HEK293 (cell line): ENCODE results near the gene GUK1.
A peak's percentile ranks its signal among the peaks of the same experiment; 100 is the strongest.

Experiments
- ELK4 ChIP-seq: IDR thresholded peaks from 2 replicates; pipeline ENCODE4 v1.6.1; 2011; ENCODE audit warnings: mild to moderate bottlenecking, low read depth, low read length, borderline replicate concordance
- GLI2 ChIP-seq: fragments of 450-650 bp; formaldehyde crosslinking; IDR thresholded peaks from 2 replicates; pipeline ENCODE4; 2017; ENCODE audit warnings: missing biosample characterization, missing genetic modification characterization, low read depth, borderline replicate concordance
- KLF17 ChIP-seq: fragments of 450-650 bp; formaldehyde crosslinking; IDR thresholded peaks from 2 replicates; pipeline ENCODE4 v1.5.1; 2016; ENCODE audit warnings: missing biosample characterization, missing genetic modification characterization
- MEIS1 ChIP-seq: sonication (generic); formaldehyde crosslinking; IDR thresholded peaks from 2 replicates; pipeline ENCODE4 v1.8.1; 2022; ENCODE audit warnings: missing genetic modification reagents, mild to moderate bottlenecking, borderline replicate concordance
- SALL2 ChIP-seq: fragments of 450-650 bp; formaldehyde crosslinking; IDR thresholded peaks from 2 replicates; pipeline ENCODE4 v1.5.0; 2017; ENCODE audit warnings: missing biosample characterization, mild to moderate bottlenecking, missing genetic modification characterization, borderline replicate concordance
- SCRT1 ChIP-seq: fragments of 450-650 bp; formaldehyde crosslinking; IDR thresholded peaks from 2 replicates; pipeline ENCODE4 v1.5.1; 2016; ENCODE audit warnings: missing biosample characterization, missing genetic modification characterization, borderline replicate concordance
- ZBTB26 ChIP-seq: fragments of 450-650 bp; formaldehyde crosslinking; optimal IDR thresholded peaks from 2 replicates; pipeline ENCODE3; 2016; ENCODE audit warnings: missing biosample characterization, mild to moderate bottlenecking, missing genetic modification characterization
- ZBTB44 ChIP-seq: fragments of 450-650 bp; IDR thresholded peaks from 2 replicates; pipeline ENCODE4 v1.5.1; 2018; ENCODE audit warnings: missing biosample characterization, mild to moderate bottlenecking, missing genetic modification characterization
- ZBTB48 ChIP-seq: fragments of 450-650 bp; formaldehyde crosslinking; IDR thresholded peaks from 2 replicates; pipeline ENCODE4 v1.5.1; 2016; ENCODE audit warnings: missing biosample characterization, missing genetic modification characterization
- ZBTB6 ChIP-seq: fragments of 450-650 bp; formaldehyde crosslinking; IDR thresholded peaks from 2 replicates; pipeline ENCODE4 v1.5.1; 2017; ENCODE audit warnings: missing biosample characterization, missing genetic modification characterization
- ZFP3 ChIP-seq: fragments of 450-650 bp; formaldehyde crosslinking; IDR thresholded peaks from 2 replicates; pipeline ENCODE4 v1.5.1; 2016; ENCODE audit warnings: low read depth, missing biosample characterization, missing genetic modification characterization
- ZFP37 ChIP-seq: fragments of 450-650 bp; formaldehyde crosslinking; IDR thresholded peaks from 2 replicates; pipeline ENCODE4 v1.5.1; 2016; ENCODE audit warnings: missing biosample characterization, missing genetic modification characterization
- ZNF10 ChIP-seq: fragments of 450-650 bp; formaldehyde crosslinking; IDR thresholded peaks from 2 replicates; pipeline ENCODE4 v1.5.1; 2017; ENCODE audit warnings: missing biosample characterization, missing genetic modification characterization
- ZNF184 ChIP-seq: fragments of 450-650 bp; IDR thresholded peaks from 2 replicates; pipeline ENCODE4 v1.5.1; 2018; ENCODE audit warnings: missing biosample characterization, mild to moderate bottlenecking, missing genetic modification characterization
- ZNF211 ChIP-seq: fragments of 450-650 bp; formaldehyde crosslinking; IDR thresholded peaks from 2 replicates; pipeline ENCODE4 v1.5.1; 2016; ENCODE audit warnings: low read depth, missing biosample characterization, missing genetic modification characterization
- ZNF24 ChIP-seq: fragments of 450-650 bp; formaldehyde crosslinking; IDR thresholded peaks from 2 replicates; pipeline ENCODE4 v1.5.1; 2016; ENCODE audit warnings: missing biosample characterization, missing genetic modification characterization
- ZNF26 ChIP-seq: fragments of 450-650 bp; formaldehyde crosslinking; IDR thresholded peaks from 2 replicates; pipeline ENCODE4 v1.5.1; 2016; ENCODE audit warnings: missing biosample characterization, missing genetic modification characterization
- ZNF302 ChIP-seq: fragments of 450-650 bp; formaldehyde crosslinking; IDR thresholded peaks from 2 replicates; pipeline ENCODE4 v1.5.1; 2016; ENCODE audit warnings: missing biosample characterization, missing genetic modification characterization, low read depth
- ZNF354C ChIP-seq: fragments of 450-650 bp; formaldehyde crosslinking; IDR thresholded peaks from 2 replicates; pipeline ENCODE4 v1.5.1; 2016; ENCODE audit warnings: missing biosample characterization, missing genetic modification characterization, low read depth, borderline replicate concordance
- ZNF426 ChIP-seq: fragments of 450-650 bp; formaldehyde crosslinking; IDR thresholded peaks from 2 replicates; pipeline ENCODE4 v1.5.1; 2017; ENCODE audit warnings: missing biosample characterization, missing genetic modification characterization, mild to moderate bottlenecking, inconsistent platforms, moderate library complexity
- ZNF433 ChIP-seq: fragments of 450-650 bp; formaldehyde crosslinking; IDR thresholded peaks from 2 replicates; pipeline ENCODE4 v1.5.1; 2016; ENCODE audit warnings: missing biosample characterization, missing genetic modification characterization, low read depth
- ZNF48 ChIP-seq: fragments of 450-650 bp; formaldehyde crosslinking; IDR thresholded peaks from 2 replicates; pipeline ENCODE4 v1.5.1; 2016; ENCODE audit warnings: missing biosample characterization, missing genetic modification characterization
- ZNF501 ChIP-seq: fragments of 450-650 bp; formaldehyde crosslinking; IDR thresholded peaks from 2 replicates; pipeline ENCODE4 v1.5.1; 2016; ENCODE audit warnings: missing biosample characterization, missing genetic modification characterization
- ZNF529 ChIP-seq: fragments of 450-650 bp; formaldehyde crosslinking; IDR thresholded peaks from 2 replicates; pipeline ENCODE4 v1.5.1; 2017; ENCODE audit warnings: missing genetic modification characterization, missing biosample characterization; ENCODE audit not compliant: insufficient replicate concordance
- ZNF549 ChIP-seq: fragments of 450-650 bp; IDR thresholded peaks from 2 replicates; pipeline ENCODE4 v1.5.1; 2018; ENCODE audit warnings: missing biosample characterization, missing genetic modification characterization, mild to moderate bottlenecking, inconsistent platforms, moderate library complexity
- ZNF600 ChIP-seq: fragments of 450-650 bp; formaldehyde crosslinking; IDR thresholded peaks from 2 replicates; pipeline ENCODE4 v1.5.1; 2016; ENCODE audit warnings: missing biosample characterization, missing genetic modification characterization
- ZNF623 ChIP-seq: fragments of 450-650 bp; formaldehyde crosslinking; IDR thresholded peaks from 2 replicates; pipeline ENCODE4 v1.5.1; 2016; ENCODE audit warnings: missing biosample characterization, missing genetic modification characterization
- ZNF670 ChIP-seq: fragments of 450-650 bp; formaldehyde crosslinking; IDR thresholded peaks from 2 replicates; pipeline ENCODE4 v1.5.1; 2016; ENCODE audit warnings: missing biosample characterization, missing genetic modification characterization, low read depth
- ZNF707 ChIP-seq: fragments of 450-650 bp; formaldehyde crosslinking; IDR thresholded peaks from 2 replicates; pipeline ENCODE4 v1.5.1; 2016; ENCODE audit warnings: missing biosample characterization, missing genetic modification characterization
- ZNF747 ChIP-seq: fragments of 450-650 bp; formaldehyde crosslinking; IDR thresholded peaks from 2 replicates; pipeline ENCODE4 v1.5.1; 2016; ENCODE audit warnings: missing biosample characterization, missing genetic modification characterization
- ZNF830 ChIP-seq: fragments of 450-650 bp; IDR thresholded peaks from 2 replicates; pipeline ENCODE4 v1.5.0; 2018; ENCODE audit warnings: missing biosample characterization, missing genetic modification characterization, low read depth, mild to moderate bottlenecking, moderate library complexity
- ZSCAN16 ChIP-seq: fragments of 450-650 bp; formaldehyde crosslinking; IDR thresholded peaks from 2 replicates; pipeline ENCODE4 v1.5.1; 2016; ENCODE audit warnings: missing biosample characterization, missing genetic modification characterization

The GUK1 gene

GRCh38 chr1:228139931-228140723 lies at the start of gene GUK1 (continued):
- TF ChIP-seq ZNF26 (tag by site-specific recombination) (no peak), ELK4 (no peak; the same call in 1 of the 2 replicates), ZBTB26 (peak; percentile 97), ZNF707 (tag by site-specific recombination) (no peak), ZSCAN16 (peak; percentile 45; the same call in 1 of the 2 replicates), ZNF426 (tag by site-specific recombination) (no peak), ZBTB44 (peak; percentile 70; the same call in 1 of the 2 replicates), MEIS1 (CRISPR knock-in tag) (no peak), ZFP37 (tag by site-specific recombination) (no peak), ZNF48 (tag by site-specific recombination) (no peak), ZNF501 (tag by site-specific recombination) (peak; percentile 74; the same call in 1 of the 2 replicates), ZNF600 (tag by site-specific recombination) (peak; percentile 87), ZNF10 (tag by site-specific recombination) (peak; percentile 74; the same call in 1 of the 2 replicates), ZFP3 (tag by site-specific recombination) (no peak), ZNF623 (tag by site-specific recombination) (no peak; the same call in 1 of the 2 replicates), KLF17 (tag by site-specific recombination) (peak; percentile 94), ZBTB6 (tag by site-specific recombination) (no peak; the same call in 1 of the 2 replicates), ZNF747 (no peak), ZNF670 (tag by site-specific recombination) (no peak), ZNF830 (tag by site-specific recombination) (no peak), GLI2 (tag by site-specific recombination) (no peak), ZNF211 (no peak), ZNF184 (tag by site-specific recombination) (peak; percentile 58; the same call in 1 of the 2 replicates), SALL2 (tag by site-specific recombination) (no peak), ZNF529 (tag by site-specific recombination) (no peak), ZNF433 (tag by site-specific recombination) (no peak), ZNF549 (tag by site-specific recombination) (no peak), ZNF24 (tag by site-specific recombination) (peak; percentile 18), SCRT1 (tag by site-specific recombination) (no peak), ZNF302 (tag by site-specific recombination) (no peak), ZBTB48 (tag by site-specific recombination) (peak; percentile 66), ZNF354C (tag by site-specific recombination) (no peak)
